ENCODE measurements around the gene GRIN2C.

Gene GRIN2C

DNA sequence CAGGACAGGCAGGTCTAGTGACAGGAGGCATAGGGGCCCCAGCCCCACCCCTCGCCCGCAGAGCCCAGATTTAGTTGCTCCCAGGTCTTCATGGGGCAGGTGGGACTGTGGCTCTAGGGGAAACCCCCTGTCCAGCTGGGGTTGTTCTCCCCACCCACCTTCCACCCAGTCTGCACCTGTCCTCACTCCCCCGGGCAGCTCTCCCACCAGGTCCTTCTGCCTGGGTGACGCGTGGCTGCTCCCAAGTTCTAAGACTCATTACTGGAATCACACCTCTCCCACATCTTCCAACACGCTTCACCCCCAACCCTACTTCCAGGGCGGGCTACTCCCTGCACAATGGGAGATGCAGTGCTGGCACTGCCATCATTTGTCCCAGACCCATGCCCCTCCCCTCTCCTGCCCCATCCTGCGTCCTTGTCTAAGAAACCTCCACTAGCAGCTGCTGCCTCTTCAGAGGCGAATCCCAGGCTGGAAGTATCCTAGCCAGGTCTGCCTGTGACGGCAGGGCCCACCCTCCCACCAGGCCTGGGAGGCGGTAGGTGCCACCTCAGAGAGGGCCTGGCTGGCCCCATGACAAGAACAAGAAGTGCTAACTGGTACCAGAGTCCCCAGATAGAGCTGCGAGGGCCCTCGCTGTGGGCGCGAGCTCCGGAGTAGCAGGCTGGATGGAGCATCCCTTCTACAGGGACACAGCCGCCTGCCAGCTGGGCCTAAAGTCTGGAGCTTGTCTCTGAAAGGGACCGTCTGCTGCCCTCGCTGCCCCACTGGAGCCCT lies 22.8 kb downstream of the GRIN2C start:
- H3K4me3 ChIP-seq (ENCODE audit: low read depth, low read length), result no peak overlapping the region
- DNase-seq (ENCODE audit: low read depth), result no peak
- no peak for TF ChIP-seq POLR2A (IDR thresholded peaks at IDR 0.05; ENCODE audit: extremely low read depth, insufficient read length)
- TF ChIP-seq, protein P1, sequence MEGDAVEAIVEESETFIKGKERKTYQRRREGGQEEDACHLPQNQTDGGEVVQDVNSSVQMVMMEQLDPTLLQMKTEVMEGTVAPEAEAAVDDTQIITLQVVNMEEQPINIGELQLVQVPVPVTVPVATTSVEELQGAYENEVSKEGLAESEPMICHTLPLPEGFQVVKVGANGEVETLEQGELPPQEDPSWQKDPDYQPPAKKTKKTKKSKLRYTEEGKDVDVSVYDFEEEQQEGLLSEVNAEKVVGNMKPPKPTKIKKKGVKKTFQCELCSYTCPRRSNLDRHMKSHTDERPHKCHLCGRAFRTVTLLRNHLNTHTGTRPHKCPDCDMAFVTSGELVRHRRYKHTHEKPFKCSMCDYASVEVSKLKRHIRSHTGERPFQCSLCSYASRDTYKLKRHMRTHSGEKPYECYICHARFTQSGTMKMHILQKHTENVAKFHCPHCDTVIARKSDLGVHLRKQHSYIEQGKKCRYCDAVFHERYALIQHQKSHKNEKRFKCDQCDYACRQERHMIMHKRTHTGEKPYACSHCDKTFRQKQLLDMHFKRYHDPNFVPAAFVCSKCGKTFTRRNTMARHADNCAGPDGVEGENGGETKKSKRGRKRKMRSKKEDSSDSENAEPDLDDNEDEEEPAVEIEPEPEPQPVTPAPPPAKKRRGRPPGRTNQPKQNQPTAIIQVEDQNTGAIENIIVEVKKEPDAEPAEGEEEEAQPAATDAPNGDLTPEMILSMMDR (IDR thresholded peaks at IDR 0.05; ENCODE audit: low read depth, low read length), result no peak
- TF ChIP-seq, protein P2, sequence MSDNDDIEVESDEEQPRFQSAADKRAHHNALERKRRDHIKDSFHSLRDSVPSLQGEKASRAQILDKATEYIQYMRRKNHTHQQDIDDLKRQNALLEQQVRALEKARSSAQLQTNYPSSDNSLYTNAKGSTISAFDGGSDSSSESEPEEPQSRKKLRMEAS (IDR thresholded peaks at IDR 0.05; ENCODE audit: low read depth, low read length), result no peak
- no peak for TF ChIP-seq MYC (IDR thresholded peaks at IDR 0.05; ENCODE audit: low read depth, low read length)

DNA sequence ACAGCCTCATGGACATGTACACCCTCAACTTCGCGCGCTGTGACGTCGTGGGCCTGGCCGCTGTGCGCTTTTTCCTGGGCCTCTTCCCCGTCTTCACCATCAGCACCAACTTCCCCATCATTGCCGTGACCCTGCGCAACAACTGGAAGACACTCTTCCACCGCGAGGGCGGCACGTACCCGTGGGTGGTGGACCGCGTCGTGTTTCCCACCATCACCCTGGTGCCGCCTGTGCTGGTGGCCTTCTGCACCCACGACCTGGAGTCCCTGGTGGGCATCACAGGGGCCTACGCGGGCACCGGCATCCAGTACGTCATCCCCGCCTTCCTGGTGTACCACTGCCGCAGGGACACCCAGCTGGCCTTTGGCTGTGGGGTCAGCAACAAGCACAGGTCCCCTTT lies 23.5 kb downstream of the GRIN2C start:
- DNase-seq (ENCODE audit: low read depth), result no peak
- no peak for TF ChIP-seq MYC (IDR thresholded peaks at IDR 0.05; ENCODE audit: low read depth, low read length)
- no peak for TF ChIP-seq POLR2A (IDR thresholded peaks at IDR 0.05; ENCODE audit: extremely low read depth, insufficient read length)
- TF ChIP-seq, protein P2 (IDR thresholded peaks at IDR 0.05; ENCODE audit: low read depth, low read length), result no peak
- TF ChIP-seq, protein P1 (IDR thresholded peaks at IDR 0.05; ENCODE audit: low read depth, low read length), result no peak
- no peak overlapping the region for H3K4me3 ChIP-seq (ENCODE audit: low read depth, low read length)

DNA sequence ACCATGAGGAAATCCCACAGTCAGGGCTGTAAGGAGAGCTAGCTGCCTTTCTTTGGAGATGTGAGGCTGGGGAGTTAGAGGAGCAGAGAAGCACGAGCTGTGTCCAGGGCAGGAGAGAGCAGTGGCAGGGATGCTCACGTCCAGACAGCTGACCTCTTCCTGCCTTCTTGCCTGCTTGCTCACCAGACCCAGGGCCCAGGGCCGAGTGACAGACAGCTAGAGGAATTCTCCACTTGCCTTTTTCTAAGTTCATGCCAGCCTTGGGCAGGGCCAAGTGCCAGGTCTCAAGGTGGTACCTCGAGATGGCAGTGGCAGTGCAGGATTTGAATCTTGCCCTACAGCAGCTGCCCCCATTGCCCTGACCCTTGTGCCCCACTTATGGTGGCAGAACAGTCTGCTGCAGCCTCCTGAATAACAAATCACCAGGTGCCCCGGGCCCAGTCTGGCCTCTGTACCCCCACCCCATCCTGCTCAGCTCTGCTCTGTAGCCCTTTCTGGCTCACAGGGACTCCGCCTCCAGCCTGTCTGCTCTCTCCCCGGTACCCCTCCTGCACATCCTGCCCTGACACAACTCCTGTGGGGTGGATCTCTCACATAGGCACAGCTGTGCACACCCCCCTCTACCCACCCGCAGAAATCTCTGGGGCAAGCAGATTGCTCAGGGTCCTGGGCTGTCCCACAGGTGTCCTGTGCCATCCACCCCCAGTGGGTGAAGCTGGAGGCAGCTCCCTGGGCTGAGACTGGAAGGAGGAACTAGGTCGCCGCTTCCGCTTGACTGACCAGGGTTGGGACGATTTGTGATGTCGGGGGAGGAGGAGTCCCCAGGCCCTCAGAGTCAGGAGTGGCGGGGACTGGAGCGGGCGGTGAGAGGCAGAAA lies 25.9 kb downstream of the GRIN2C start:
- TF ChIP-seq, protein P1 (IDR thresholded peaks at IDR 0.05; ENCODE audit: low read depth, low read length), result no peak
- TF ChIP-seq, protein P2 (IDR thresholded peaks at IDR 0.05; ENCODE audit: low read depth, low read length), result no peak
- TF ChIP-seq MYC (IDR thresholded peaks at IDR 0.05; ENCODE audit: low read depth, low read length), result no peak
- peak; percentile 49 for DNase-seq (ENCODE audit: low read depth)
- no peak overlapping the region for H3K4me3 ChIP-seq (ENCODE audit: low read depth, low read length)

DNA sequence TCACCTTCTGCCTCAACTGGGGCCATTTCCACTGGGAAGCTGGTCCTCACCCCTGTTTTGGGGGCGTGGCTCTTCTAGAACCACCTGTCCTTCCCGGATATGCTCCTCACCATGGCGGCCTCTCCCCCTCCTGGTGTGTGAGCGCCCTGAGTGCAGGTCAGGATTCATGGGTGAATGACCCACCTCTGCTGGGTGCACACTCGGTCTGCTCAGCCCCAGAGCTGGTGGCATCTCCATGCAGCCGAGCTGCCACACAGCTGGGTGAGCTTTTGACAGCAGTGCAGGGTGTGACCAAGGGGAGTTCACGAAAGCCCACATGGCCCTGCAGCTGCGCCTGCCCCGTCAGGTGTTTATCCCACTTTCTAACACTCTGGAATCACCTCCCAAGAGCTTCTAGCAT lies 27.3 kb downstream of the GRIN2C start:
- TF ChIP-seq POLR2A (IDR thresholded peaks at IDR 0.05; ENCODE audit: extremely low read depth, insufficient read length) (no peak), MYC (IDR thresholded peaks at IDR 0.05; ENCODE audit: low read depth, low read length) (no peak)
- TF ChIP-seq, protein P2 (IDR thresholded peaks at IDR 0.05; ENCODE audit: low read depth, low read length), result no peak
- TF ChIP-seq, protein P1 (IDR thresholded peaks at IDR 0.05; ENCODE audit: low read depth, low read length), result no peak
- no peak overlapping the region for H3K4me3 ChIP-seq (ENCODE audit: low read depth, low read length)
- no peak for DNase-seq (ENCODE audit: low read depth)

DNA sequence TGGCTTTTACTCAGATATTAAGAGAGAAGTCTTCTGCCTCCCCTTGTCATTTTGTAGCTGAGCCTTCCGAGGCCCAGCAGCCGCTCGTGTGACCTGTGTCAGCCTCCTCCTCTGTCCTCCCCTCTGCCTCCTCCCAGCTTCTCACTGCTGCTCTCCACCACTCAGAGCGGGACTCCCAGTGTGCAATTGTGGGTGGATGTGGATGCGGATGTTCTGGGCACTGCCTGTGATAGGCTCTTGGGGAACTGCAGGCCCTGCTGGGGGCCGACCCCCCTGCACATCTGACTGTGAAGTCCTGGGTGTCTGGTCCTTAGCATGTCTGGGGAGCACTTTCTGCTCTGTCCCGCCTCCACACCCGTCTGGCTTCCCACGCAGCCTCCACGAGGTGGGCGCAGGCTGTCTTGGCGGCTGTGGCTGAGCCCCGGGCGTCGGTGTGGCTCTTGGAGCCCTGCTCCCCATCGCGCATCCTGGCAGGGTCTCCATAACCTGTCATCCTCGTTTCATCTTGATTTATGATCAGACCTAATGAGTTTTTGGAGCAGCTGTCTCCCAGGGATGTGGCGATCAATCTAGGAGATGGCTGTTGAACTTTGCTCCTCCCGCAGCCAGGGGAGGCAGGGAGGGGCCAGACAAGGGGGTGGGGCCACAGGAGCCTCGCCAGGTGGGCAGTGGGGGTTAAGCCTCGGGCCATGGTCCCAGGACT lies 28.1 kb downstream of the GRIN2C start:
- TF ChIP-seq, protein P2 (IDR thresholded peaks at IDR 0.05; ENCODE audit: low read depth, low read length), result no peak
- TF ChIP-seq POLR2A (IDR thresholded peaks at IDR 0.05; ENCODE audit: extremely low read depth, insufficient read length) (no peak), MYC (IDR thresholded peaks at IDR 0.05; ENCODE audit: low read depth, low read length) (no peak)
- TF ChIP-seq, protein P1 (IDR thresholded peaks at IDR 0.05; ENCODE audit: low read depth, low read length), result no peak
- H3K4me3 ChIP-seq (ENCODE audit: low read depth, low read length), result no peak overlapping the region
- DNase-seq (ENCODE audit: low read depth), result no peak

All from NB4 (cell line).